Measurements from ENCODE around the gene WBP2.

GRCh38 chr17:75810216-75810615 lies 44.9 kb downstream of the WBP2 start:
- TF ChIP-seq POLR2A (IDR thresholded peaks at IDR 0.05; ENCODE audit: borderline replicate concordance, extremely low read depth, insufficient read depth, insufficient read length) (no peak), CTCF (IDR thresholded peaks at IDR 0.05 in 2 of 3, conservative IDR thresholded peaks at IDR 0.05 in 1 of 3; ENCODE audit: borderline replicate concordance in 1 of 3, insufficient read depth in 1 of 3, low read depth in 2 of 3, low read length in 2 of 3) (no peak), YY1 (IDR thresholded peaks at IDR 0.05; ENCODE audit: extremely low read depth, insufficient replicate concordance, low read depth, low read length) (no peak), EZH2 (IDR thresholded peaks at IDR 0.05) (no peak), EZH2phosphoT487 (IDR thresholded peaks at IDR 0.05; ENCODE audit: borderline replicate concordance) (no peak), SP1 (IDR thresholded peaks at IDR 0.05; ENCODE audit: low read depth) (no peak)

Measured in HCT116 (cell line).